Activated CD8-positive, alpha-beta T cell treated with anti-CD3 and anti-CD28 coated beads for 36 hours (primary cell): ENCODE results near the gene CCDC180. TPM values are rescaled to one million over a fixed set of nuclear protein-coding genes. Genes with fewer than 3 reads are reported as not detected.

ENCODE experiments used
- ATAC-seq: fragments of 200-7000 bp; cut with Tn5 transposase; one replicate; pipeline ENCODE4 v1.10.0; 2021; ENCODE audit warnings: mild to moderate bottlenecking, moderate library complexity
- CTCF ChIA-PET: fragments of 350-600 bp; sonication (Branson Sonifier 250); formaldehyde crosslinking; loops from one replicate; lab custom pipeline; 2021; ENCODE audit warnings: antibody characterized with exemption; lab: Charles Lee
- POLR2A ChIA-PET: fragments of 350-600 bp; sonication (Branson Sonifier 250); formaldehyde crosslinking; loops from one replicate; lab custom pipeline; 2021; ENCODE audit warnings: antibody characterized with exemption; lab: Charles Lee
- DNase-seq: peaks from one replicate; pipeline ENCODE4 v3.0.0-alpha.2; 2020
- H3K27ac Mint-ChIP-seq: one replicate; pipeline ENCODE4 v1.8.0; 2021; ENCODE audit warnings: mild to moderate bottlenecking, mixed read lengths
- H3K27me3 Mint-ChIP-seq: one replicate; pipeline ENCODE4 v1.8.0; 2021; ENCODE audit warnings: mixed read lengths
- H3K36me3 Mint-ChIP-seq: one replicate; pipeline ENCODE4 v1.8.0; 2021; ENCODE audit warnings: low read depth, mixed read lengths
- H3K4me1 Mint-ChIP-seq: one replicate; pipeline ENCODE4 v1.8.0; 2021; ENCODE audit warnings: low read depth, mixed read lengths
- H3K4me3 Mint-ChIP-seq: one replicate; pipeline ENCODE4 v1.8.0; 2021; ENCODE audit warnings: mild to moderate bottlenecking, moderate library complexity, mixed read lengths
- H3K9me3 Mint-ChIP-seq: one replicate; pipeline ENCODE4 v1.8.0; 2021; ENCODE audit warnings: mixed read lengths
- intact Hi-C: fragments of 100-400 bp; cut with micrococcal nuclease; formaldehyde crosslinking; loops from one replicate; pipeline ENCODE4 v1.10.0; 2022
- total RNA-seq, 2 experiments: library from RNA; stranded (reverse); gene quantifications; one replicate each; pipeline ENCODE4 v1.2.3, GENCODE V29; 2021
- TF ChIP-seq, protein P1 (sequence below): fragments of 200-600 bp; IDR thresholded peaks from one replicate; pipeline ENCODE4 v1.8.0; 2022; ENCODE audit warnings: antibody characterized with exemption, mild to moderate bottlenecking

CCDC180 gene
- total RNA-seq, 2 experiments from 2014 or later = 1.5 to 3.2 TPM

DNA sequence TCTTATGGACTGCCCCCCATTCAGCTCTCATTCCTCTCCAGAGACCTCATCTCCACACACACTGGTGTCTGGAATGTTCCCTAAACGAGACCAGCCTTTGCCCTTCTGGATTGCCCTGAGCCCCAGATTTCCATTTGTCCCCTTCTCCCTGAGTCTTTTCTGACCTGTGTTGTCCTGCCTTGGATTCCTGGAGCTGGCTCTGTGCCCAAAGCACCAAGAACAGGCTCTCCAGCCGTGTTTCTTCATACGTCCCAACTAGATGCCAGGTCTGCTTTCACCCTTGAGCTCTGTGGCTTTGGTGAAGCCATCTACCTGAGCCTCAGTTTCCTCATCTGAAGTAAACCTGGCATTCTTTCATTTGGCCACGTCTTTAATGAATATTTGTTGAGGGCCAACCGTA is 6.3 kb downstream of the CCDC180 start:
- no peaks in the 10 kb centered on the region for H3K27me3 Mint-ChIP-seq
- ChIA-PET CTCF (no interaction called here), POLR2A (interaction anchor here (0.8 kb wide), 1 partner anchor 12 kb away, joined by 3 read pairs; no protein-coding TSS in a partner anchor)
- no peak overlapping the region for H3K27ac Mint-ChIP-seq
- no peaks in the 10 kb centered on the region for H3K9me3 Mint-ChIP-seq
- no peak overlapping the region for H3K4me3 Mint-ChIP-seq
- no peaks in the 10 kb centered on the region for H3K4me1 Mint-ChIP-seq
- intact Hi-C loops = no loop called here
- TF ChIP-seq, protein P1, sequence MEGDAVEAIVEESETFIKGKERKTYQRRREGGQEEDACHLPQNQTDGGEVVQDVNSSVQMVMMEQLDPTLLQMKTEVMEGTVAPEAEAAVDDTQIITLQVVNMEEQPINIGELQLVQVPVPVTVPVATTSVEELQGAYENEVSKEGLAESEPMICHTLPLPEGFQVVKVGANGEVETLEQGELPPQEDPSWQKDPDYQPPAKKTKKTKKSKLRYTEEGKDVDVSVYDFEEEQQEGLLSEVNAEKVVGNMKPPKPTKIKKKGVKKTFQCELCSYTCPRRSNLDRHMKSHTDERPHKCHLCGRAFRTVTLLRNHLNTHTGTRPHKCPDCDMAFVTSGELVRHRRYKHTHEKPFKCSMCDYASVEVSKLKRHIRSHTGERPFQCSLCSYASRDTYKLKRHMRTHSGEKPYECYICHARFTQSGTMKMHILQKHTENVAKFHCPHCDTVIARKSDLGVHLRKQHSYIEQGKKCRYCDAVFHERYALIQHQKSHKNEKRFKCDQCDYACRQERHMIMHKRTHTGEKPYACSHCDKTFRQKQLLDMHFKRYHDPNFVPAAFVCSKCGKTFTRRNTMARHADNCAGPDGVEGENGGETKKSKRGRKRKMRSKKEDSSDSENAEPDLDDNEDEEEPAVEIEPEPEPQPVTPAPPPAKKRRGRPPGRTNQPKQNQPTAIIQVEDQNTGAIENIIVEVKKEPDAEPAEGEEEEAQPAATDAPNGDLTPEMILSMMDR = no peak
- DNase-seq (no peak), ATAC-seq (no peak)
- H3K36me3 Mint-ChIP-seq = peaks cover 4% of the 10 kb centered on the region

DNA sequence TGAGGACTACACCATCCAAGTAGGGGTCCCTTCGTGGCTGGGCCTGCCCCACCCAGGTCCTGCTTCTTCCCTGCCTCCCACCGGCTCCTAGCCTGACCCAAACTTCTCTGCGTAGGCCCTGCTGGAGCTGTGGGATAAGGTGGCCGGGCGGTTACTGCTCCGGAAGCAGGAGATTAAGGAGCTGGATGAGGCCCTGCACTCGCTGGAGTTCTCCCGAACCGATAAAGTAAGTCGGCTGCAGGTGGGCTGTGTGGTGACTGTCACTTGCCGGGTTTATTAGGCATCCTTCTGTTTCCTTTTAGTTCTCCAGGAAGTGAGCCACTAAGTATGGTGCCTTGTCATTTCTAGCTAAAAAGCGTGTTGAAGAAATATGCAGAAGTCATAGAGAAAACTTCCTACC is 7.0 kb downstream of the CCDC180 start:
- Mint-ChIP-seq H3K9me3 (no peaks in the 10 kb centered on the region), H3K4me1 (peaks cover 3% of the 10 kb centered on the region), H3K36me3 (peaks cover 7% of the 10 kb centered on the region), H3K4me3 (no peak overlapping the region), H3K27ac (no peak overlapping the region), H3K27me3 (no peaks in the 10 kb centered on the region)
- intact Hi-C loops = no loop called here
- TF ChIP-seq, protein P1 = no peak
- ChIA-PET CTCF (no interaction called here), POLR2A (interaction anchor here (0.8 kb wide), 1 partner anchor 13 kb away, joined by 3 read pairs; no protein-coding TSS in a partner anchor)
- DNase-seq = no peak
- no peak for ATAC-seq

DNA sequence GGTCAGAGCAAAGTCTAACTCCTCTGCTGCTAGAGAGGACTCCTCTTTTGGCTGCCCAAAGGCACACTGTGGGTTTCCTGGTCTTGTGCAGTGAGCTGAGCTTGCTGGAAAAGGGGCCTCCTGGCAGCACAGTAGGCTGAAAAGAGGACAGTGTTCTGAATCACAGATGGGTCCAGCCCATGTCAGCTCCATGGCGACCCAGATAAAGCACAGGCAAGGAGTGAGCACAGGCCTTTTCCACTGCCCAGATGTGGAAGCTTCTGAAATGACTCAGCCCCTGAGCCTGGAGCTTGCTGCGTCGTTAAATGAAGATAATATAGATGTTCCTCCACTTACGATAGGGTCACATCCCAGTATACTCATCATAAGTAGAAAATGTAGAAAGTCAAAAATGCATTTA is 8.1 kb downstream of the CCDC180 start:
- H3K4me1 Mint-ChIP-seq = peaks cover 4% of the 10 kb centered on the region
- H3K27ac Mint-ChIP-seq = no peak overlapping the region
- TF ChIP-seq, protein P1 = no peak
- ChIA-PET POLR2A (no interaction called here), CTCF (no interaction called here)
- no peak overlapping the region for H3K4me3 Mint-ChIP-seq
- no peak for ATAC-seq
- H3K27me3 Mint-ChIP-seq = no peaks in the 10 kb centered on the region
- peaks cover 8% of the 10 kb centered on the region for H3K36me3 Mint-ChIP-seq
- no peaks in the 10 kb centered on the region for H3K9me3 Mint-ChIP-seq
- no peak for DNase-seq
- intact Hi-C loops = no loop called here

DNA sequence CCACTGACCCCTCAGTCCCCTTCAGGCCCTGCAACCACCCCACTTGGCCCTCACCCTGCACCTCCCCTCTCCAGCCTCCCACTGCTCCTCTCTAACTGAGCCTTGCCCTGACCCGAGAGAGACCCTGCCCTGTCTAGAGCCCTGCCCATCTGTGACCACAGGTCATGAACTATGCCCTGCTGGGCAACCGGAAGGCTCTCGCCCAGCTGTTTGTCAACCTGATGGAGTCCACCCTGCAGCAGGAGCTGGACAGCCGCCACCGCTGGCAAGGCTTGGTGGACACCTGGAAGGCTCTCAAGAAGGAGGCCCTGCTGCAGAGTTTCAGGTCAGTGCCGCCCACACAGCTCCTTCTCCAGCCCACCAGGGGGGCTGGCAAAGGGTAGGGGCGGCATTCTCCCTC is 9.4 kb downstream of the CCDC180 start:
- ATAC-seq = no peak
- Mint-ChIP-seq H3K9me3 (no peaks in the 10 kb centered on the region), H3K36me3 (peaks cover 8% of the 10 kb centered on the region), H3K27ac (no peak overlapping the region), H3K4me3 (no peak overlapping the region), H3K27me3 (no peaks in the 10 kb centered on the region), H3K4me1 (peaks cover 4% of the 10 kb centered on the region)
- ChIA-PET CTCF (no interaction called here), POLR2A (no interaction called here)
- DNase-seq = no peak
- intact Hi-C loops = no loop called here
- TF ChIP-seq, protein P1 = no peak

DNA sequence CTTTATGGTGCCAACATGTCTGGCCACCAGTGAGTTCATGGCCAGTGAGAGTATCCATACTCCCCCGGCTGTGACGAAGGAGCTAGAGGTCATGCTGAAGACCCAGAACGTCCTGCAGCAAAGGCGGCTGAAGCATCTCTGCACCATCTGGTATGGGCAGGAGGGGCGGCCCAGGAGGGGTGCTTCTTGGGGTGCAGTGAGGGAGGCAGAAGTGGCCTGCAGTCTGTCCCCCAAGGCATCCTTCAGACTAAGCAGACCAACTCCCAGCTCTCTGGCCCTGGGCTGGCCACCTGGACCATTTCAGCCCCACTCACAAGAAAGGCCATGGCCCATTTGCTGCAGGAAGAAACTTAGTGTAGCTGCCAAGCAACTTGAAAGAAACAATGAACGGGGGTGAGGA is 11.0 kb downstream of the CCDC180 start:
- CTCF ChIA-PET = interaction anchor here (1.6 kb wide), 1 partner anchor 69 kb away, joined by 3 read pairs; no protein-coding TSS in a partner anchor

More for the DNA sequence above, 11.0 kb downstream of the CCDC180 start:
- Mint-ChIP-seq H3K27me3 (no peaks in the 10 kb centered on the region), H3K36me3 (peaks cover 8% of the 10 kb centered on the region), H3K9me3 (no peaks in the 10 kb centered on the region), H3K4me3 (no peak overlapping the region), H3K4me1 (peaks cover 4% of the 10 kb centered on the region), H3K27ac (no peak overlapping the region)
- TF ChIP-seq, protein P1 = no peak
- ATAC-seq (no peak), DNase-seq (no peak)
- POLR2A ChIA-PET = no interaction called here
- intact Hi-C loops = no loop called here
